GM21576 (cell line): Measurements from ENCODE around the gene KCTD14.
"Not testable (repeated sequence)": the region's sequence is repeated elsewhere in the genome, so short reads cannot be mapped to it uniquely, and the experiment has no call there.

Experiments used
- ATAC-seq: cut with Tn5 transposase; IDR thresholded peaks from one replicate; pipeline ENCODE4 v1.9.1; 2021; ENCODE audit warnings: mild to moderate bottlenecking, moderate library complexity; ENCODE audit not compliant: unreplicated experiment

The KCTD14 gene

GRCh38 chr11:78048561-78048960 lies 25.5 kb upstream of the KCTD14 start:
- no peak for ATAC-seq

GRCh38 chr11:78046486-78046854 lies 23.4 kb upstream of the KCTD14 start:
- ATAC-seq = no peak

GRCh38 chr11:78045851-78046485 lies 22.9 kb upstream of the KCTD14 start:
- ATAC-seq = no peak

GRCh38 chr11:78044706-78045105 lies 21.6 kb upstream of the KCTD14 start:
- ATAC-seq = no peak

GRCh38 chr11:78041843-78042440 lies 18.9 kb upstream of the KCTD14 start:
- no peak for ATAC-seq

GRCh38 chr11:78041380-78041719 lies 18.3 kb upstream of the KCTD14 start:
- not testable (repeated sequence) for ATAC-seq

- ATAC-seq = no peak
These were observed 17.8 kb upstream of the KCTD14 start for GRCh38 chr11:78040691-78041379.

GRCh38 chr11:78039919-78040671 lies 17.0 kb upstream of the KCTD14 start:
- ATAC-seq = peak; percentile 68

GRCh38 chr11:78039391-78039918 lies 16.4 kb upstream of the KCTD14 start:
- no peak for ATAC-seq

GRCh38 chr11:78038697-78039313 lies 15.7 kb upstream of the KCTD14 start:
- ATAC-seq = no peak

GRCh38 chr11:78037825-78038620 lies 14.9 kb upstream of the KCTD14 start:
- no peak for ATAC-seq

- ATAC-seq = no peak
These were observed 14.0 kb upstream of the KCTD14 start for GRCh38 chr11:78037056-78037455.

- ATAC-seq = no peak
These were observed 13.2 kb upstream of the KCTD14 start for GRCh38 chr11:78036313-78036712.

GRCh38 chr11:78034623-78035022 lies 11.5 kb upstream of the KCTD14 start:
- no peak for ATAC-seq

- no peak for ATAC-seq
These were observed 10.0 kb upstream of the KCTD14 start for GRCh38 chr11:78033040-78033439.

- ATAC-seq = no peak
These were observed 9.0 kb upstream of the KCTD14 start for GRCh38 chr11:78032090-78032489.

- ATAC-seq = peak; percentile 57
These were observed 8.6 kb upstream of the KCTD14 start for GRCh38 chr11:78031629-78032028.

GRCh38 chr11:78030429-78031325 lies 7.6 kb upstream of the KCTD14 start:
- no peak for ATAC-seq

- ATAC-seq = not testable (repeated sequence)
These were observed 5.3 kb upstream of the KCTD14 start for GRCh38 chr11:78028423-78028822.
